Measurements from ENCODE around the gene INAVA. TPM values are rescaled to one million over a fixed set of nuclear protein-coding genes. Genes with fewer than 3 reads are reported as not detected.
"Not testable (repeated sequence)": the region's sequence is repeated elsewhere in the genome, so short reads cannot be mapped to it uniquely, and the experiment has no call there.

Gene INAVA
- total RNA-seq, 1 donor from 2014 or later = 23.7 TPM

DNA sequence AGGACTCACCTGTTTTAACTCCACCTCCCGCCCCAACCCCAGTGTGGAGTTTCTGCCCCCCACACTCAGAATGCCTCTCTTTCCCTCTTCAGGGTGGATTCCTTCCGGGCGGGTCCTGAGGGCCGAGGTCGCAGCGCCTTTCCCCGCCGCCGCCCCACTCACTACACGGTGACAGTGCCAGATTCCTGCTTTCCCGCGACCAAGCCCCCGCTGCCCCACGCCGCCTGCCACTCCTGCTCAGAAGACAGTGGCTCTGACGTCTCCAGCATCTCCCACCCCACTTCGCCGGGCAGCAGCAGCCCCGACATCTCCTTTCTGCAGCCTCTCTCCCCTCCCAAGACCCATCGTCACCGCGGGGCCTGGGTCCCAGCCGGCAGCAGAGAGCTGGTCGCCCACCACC is 16.7 kb downstream of the INAVA start:
- Mint-ChIP-seq H3K36me3 (peaks cover 31% of the 10 kb centered on the region), H3K4me1 (no peaks in the 10 kb centered on the region), H3K27ac (no peak overlapping the region), H3K9me3 (no peaks in the 10 kb centered on the region), H3K4me3 (no peak overlapping the region), H3K27me3 (ENCODE audit: insufficient read depth, low read depth) (peaks cover 2% of the 10 kb centered on the region)
- no peaks in the 10 kb centered on the region for H3K79me2 ChIP-seq (ENCODE audit: low read depth)
- no peaks in the 10 kb centered on the region for H4K20me1 ChIP-seq (ENCODE audit: low read depth)
- H3K27ac ChIP-seq = no peak overlapping the region
- H3K9ac ChIP-seq = no peak overlapping the region
- no peaks in the 10 kb centered on the region for H3K27me3 ChIP-seq
- H3K4me1 ChIP-seq = no peaks in the 10 kb centered on the region
- H3K4me3 ChIP-seq = no peak overlapping the region
- no peak for DNase-seq (ENCODE audit: low spot score)
- TF ChIP-seq, protein P1, sequence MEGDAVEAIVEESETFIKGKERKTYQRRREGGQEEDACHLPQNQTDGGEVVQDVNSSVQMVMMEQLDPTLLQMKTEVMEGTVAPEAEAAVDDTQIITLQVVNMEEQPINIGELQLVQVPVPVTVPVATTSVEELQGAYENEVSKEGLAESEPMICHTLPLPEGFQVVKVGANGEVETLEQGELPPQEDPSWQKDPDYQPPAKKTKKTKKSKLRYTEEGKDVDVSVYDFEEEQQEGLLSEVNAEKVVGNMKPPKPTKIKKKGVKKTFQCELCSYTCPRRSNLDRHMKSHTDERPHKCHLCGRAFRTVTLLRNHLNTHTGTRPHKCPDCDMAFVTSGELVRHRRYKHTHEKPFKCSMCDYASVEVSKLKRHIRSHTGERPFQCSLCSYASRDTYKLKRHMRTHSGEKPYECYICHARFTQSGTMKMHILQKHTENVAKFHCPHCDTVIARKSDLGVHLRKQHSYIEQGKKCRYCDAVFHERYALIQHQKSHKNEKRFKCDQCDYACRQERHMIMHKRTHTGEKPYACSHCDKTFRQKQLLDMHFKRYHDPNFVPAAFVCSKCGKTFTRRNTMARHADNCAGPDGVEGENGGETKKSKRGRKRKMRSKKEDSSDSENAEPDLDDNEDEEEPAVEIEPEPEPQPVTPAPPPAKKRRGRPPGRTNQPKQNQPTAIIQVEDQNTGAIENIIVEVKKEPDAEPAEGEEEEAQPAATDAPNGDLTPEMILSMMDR (IDR thresholded peaks at IDR 0.05) = no peak
- TF ChIP-seq EZH2 (IDR thresholded peaks at IDR 0.05) (no peak), EZH2phosphoT487 (IDR thresholded peaks at IDR 0.05) (no peak)
- no peaks in the 10 kb centered on the region for H3F3A ChIP-seq (ENCODE audit: low read depth)
- H2AFZ ChIP-seq (replicated peaks) = no peak overlapping the region
- no peaks in the 10 kb centered on the region for H3K9me3 ChIP-seq (ENCODE audit: low read depth)
- peaks cover 8% of the 10 kb centered on the region for H3K36me3 ChIP-seq
- H3K4me2 ChIP-seq = no peak overlapping the region

DNA sequence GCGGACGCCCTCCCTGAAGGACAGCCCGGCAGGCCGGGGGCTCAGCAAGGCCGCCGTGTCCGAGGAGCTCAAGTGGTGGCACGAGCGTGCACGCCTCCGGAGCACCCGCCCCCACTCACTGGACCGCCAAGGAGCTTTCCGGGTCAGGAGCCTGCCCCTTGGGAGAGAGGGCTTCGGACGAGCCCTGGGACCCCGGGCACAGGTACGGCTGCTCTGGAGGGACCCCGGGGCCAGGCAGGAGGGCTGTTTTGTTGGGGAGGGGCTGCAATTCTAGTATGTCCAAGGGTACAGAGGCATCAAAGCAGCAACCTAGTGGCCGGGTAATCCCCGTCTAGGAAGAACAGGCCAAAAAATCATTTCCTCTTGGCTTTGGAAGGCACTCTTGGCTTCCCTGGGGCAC is 17.2 kb downstream of the INAVA start:
- not testable (repeated sequence) for H3K27ac ChIP-seq; H3K9me3 Mint-ChIP-seq; DNase-seq (ENCODE audit: low spot score); H3K4me1 Mint-ChIP-seq; H3K4me1 ChIP-seq; H3F3A ChIP-seq (ENCODE audit: low read depth); H3K27ac Mint-ChIP-seq; H3K36me3 ChIP-seq; H3K27me3 Mint-ChIP-seq (ENCODE audit: insufficient read depth, low read depth); H3K27me3 ChIP-seq; H4K20me1 ChIP-seq (ENCODE audit: low read depth); H3K9me3 ChIP-seq (ENCODE audit: low read depth); H3K4me2 ChIP-seq; H3K79me2 ChIP-seq (ENCODE audit: low read depth); H3K4me3 ChIP-seq; H2AFZ ChIP-seq (replicated peaks); H3K9ac ChIP-seq; H3K4me3 Mint-ChIP-seq
- H3K36me3 Mint-ChIP-seq = peaks cover 28% of the 10 kb centered on the region

DNA sequence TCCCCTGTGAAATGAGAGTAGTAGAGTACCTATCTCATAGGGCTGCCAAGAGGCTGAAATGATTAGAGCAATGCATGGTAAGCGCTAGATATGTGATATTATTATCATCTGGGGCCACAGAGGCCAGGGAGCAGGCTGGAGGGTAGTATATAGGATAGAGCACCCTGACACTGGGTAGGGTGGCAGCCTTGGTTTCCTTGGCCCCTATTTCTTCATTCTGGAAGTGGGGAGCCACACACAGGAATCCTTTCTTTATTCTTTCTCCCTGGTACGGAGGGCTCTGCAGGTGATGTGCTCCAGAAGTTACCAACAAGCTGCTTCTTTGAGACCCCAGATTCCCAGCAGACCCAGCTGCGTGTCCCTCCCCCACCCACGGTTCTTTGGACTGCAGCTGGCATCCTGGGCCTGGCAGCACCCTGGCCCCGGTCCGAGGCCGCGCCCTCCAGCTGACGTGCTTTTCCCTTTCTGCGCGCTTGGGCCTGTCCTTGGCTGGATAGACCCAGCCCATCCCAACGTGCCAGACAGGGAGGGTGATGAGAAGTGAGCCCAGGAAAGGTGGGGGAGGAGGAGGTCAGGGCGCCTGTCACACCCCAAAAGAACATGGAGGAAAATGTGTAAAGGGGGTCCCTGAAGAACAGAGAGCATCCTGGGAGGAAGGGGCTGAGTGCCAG is 18.2 kb downstream of the INAVA start:
- Histone ChIP-seq H3F3A (ENCODE audit: low read depth) (peaks cover 13% of the 10 kb centered on the region), H4K20me1 (ENCODE audit: low read depth) (no peaks in the 10 kb centered on the region), H3K4me2 (no peak overlapping the region), H2AFZ (replicated peaks) (no peak overlapping the region), H3K4me1 (no peaks in the 10 kb centered on the region), H3K27ac (no peak overlapping the region), H3K9ac (no peak overlapping the region), H3K79me2 (ENCODE audit: low read depth) (no peaks in the 10 kb centered on the region), H3K36me3 (peaks cover 8% of the 10 kb centered on the region), H3K9me3 (ENCODE audit: low read depth) (no peaks in the 10 kb centered on the region), H3K4me3 (no peak overlapping the region), H3K27me3 (no peaks in the 10 kb centered on the region)
- H3K36me3 Mint-ChIP-seq = peaks cover 24% of the 10 kb centered on the region
- TF ChIP-seq, protein P1 (IDR thresholded peaks at IDR 0.05) = no peak
- TF ChIP-seq EZH2 (IDR thresholded peaks at IDR 0.05) = no peak
- TF ChIP-seq EZH2phosphoT487 (IDR thresholded peaks at IDR 0.05) = no peak
- H3K4me3 Mint-ChIP-seq = no peak overlapping the region
- no peaks in the 10 kb centered on the region for H3K27me3 Mint-ChIP-seq (ENCODE audit: insufficient read depth, low read depth)
- H3K9me3 Mint-ChIP-seq = no peaks in the 10 kb centered on the region
- DNase-seq (ENCODE audit: low spot score) = no peak
- H3K4me1 Mint-ChIP-seq = no peaks in the 10 kb centered on the region
- no peak overlapping the region for H3K27ac Mint-ChIP-seq

DNA sequence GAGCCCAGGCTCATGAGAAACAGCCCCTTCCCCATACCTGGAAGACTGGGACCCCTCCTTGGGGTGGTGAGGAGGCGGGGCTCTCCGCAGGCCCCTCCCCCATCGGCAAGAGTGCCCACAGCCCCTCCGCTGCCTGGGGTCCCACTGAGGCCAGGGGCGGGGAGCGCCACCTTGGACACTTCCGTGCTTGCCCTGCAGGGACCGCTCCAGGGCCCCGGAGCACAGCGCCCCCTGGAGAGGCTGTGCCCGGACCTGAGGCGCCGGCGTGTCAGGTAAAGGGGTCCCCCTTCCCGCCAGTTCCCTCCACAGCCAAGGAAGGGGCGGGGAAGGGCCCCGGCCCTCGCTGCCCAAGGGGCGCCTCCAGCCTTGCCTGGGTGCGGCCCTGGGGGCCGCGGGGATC is 21.5 kb downstream of the INAVA start:
- no peak overlapping the region for H3K27ac Mint-ChIP-seq
- Histone ChIP-seq H2AFZ (replicated peaks) (no peak overlapping the region), H3K36me3 (no peaks in the 10 kb centered on the region), H4K20me1 (ENCODE audit: low read depth) (no peaks in the 10 kb centered on the region), H3K4me3 (no peak overlapping the region), H3K9ac (no peak overlapping the region), H3K4me1 (peaks cover 2% of the 10 kb centered on the region), H3K9me3 (ENCODE audit: low read depth) (no peaks in the 10 kb centered on the region), H3K79me2 (ENCODE audit: low read depth) (no peaks in the 10 kb centered on the region), H3F3A (ENCODE audit: low read depth) (peaks cover 16% of the 10 kb centered on the region), H3K27ac (no peak overlapping the region), H3K27me3 (no peaks in the 10 kb centered on the region), H3K4me2 (no peak overlapping the region)
- no peak overlapping the region for H3K4me3 Mint-ChIP-seq
- TF ChIP-seq EZH2phosphoT487 (IDR thresholded peaks at IDR 0.05) (no peak), EZH2 (IDR thresholded peaks at IDR 0.05) (no peak)
- TF ChIP-seq, protein P1 (IDR thresholded peaks at IDR 0.05) = peak; percentile 47
- H3K9me3 Mint-ChIP-seq = no peaks in the 10 kb centered on the region
- H3K27me3 Mint-ChIP-seq (ENCODE audit: insufficient read depth, low read depth) = peaks cover 2% of the 10 kb centered on the region
- H3K36me3 Mint-ChIP-seq = peaks cover 5% of the 10 kb centered on the region
- DNase-seq (ENCODE audit: low spot score) = peak; percentile 38
- H3K4me1 Mint-ChIP-seq = no peaks in the 10 kb centered on the region

Measured in neural progenitor cell (in vitro differentiated cells).